Fibroblast of upper back skin (primary cell): ENCODE data around the gene KLHDC4.
"Not testable (repeated sequence)": the region's sequence is repeated elsewhere in the genome, so short reads cannot be mapped to it uniquely, and the experiment has no call there.

Experiments used
- DNase-seq: peaks from one replicate; pipeline ENCODE4 v3.0.0-alpha.2; 2013

The KLHDC4 gene

DNA sequence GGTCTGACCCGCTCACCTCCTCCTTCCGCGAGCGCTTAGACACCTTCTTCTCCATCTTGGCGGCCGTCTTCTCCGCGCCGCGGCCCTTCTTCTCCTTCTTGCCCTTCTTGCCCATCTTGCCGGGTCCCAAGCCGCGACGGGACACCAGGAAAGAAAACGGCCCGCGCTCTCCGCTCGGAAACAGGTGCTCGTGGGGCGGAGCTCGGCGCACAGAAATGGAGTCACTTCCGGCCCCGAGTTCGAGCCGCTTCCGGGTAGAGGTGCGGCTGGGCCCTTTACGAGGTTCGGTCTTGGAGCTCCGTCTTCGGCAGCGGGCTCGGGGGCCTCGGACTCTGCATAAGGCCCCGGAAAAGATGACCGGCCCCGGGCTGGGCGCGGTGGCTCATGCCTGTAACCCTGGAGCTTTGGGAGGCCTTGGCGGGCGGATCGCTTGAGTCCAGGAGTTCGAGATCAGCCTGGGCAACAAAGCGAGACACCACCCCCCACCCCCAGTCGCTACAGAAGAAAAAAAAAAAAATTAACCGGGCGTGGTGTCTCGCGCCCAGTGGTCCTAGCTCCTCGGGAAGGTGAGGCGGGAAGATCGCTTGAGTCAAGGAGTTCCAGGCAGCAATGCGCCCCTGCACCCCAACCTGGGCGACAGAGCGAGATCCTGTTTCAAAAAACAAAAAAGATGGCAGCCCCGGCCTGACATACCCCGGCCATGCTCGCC, at the start of gene KLHDC4:
KLHDC4 (minus strand) TSS at position 211 of the 709 bp plus-strand sequence; CDS start at position 115, 96 bp downstream.
- peak; percentile 82 for DNase-seq

DNA sequence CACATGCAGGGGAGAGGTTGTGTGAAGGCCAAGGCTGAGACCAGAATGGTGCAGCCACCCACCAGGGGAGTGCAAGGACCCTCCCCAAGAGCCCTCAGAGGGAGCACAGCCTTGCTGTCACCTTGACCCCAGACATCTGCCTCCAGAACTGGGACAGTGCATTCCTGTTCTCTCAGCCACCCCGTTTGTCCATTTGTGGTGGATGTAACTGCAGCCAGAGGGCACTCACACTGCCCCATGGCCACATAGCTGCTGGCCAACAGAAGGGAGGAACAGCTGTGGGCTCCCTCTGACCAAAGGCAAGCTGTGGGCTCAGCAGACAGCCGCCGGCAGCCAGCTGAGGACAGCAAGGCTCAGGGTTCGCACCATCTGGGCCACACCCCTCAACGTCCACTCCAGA, 49.8 kb upstream of the KLHDC4 start:
- DNase-seq = no peak

DNA sequence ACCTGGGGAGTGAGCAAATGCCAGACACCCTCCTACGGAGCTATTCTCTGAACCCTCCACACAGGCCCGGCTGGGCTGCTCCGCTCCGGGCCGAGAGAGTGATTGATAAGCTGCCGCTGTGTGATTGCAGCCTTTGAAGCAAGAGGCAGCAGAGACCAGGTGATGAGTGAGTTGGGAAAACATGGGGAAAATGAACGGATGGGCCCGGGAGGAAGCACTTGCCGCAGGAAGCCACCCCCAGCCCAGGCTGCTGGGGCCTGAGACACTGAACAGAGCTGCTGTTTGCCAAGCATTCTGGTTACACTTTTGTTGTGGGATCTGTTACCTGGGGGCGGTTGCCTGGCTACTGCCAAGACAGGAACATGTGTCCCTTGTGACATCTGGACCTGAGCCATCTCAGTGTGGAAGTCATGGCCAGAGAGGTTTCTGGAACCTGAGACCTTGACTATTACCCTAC, 46.4 kb upstream of the KLHDC4 start:
- DNase-seq = no peak

DNA sequence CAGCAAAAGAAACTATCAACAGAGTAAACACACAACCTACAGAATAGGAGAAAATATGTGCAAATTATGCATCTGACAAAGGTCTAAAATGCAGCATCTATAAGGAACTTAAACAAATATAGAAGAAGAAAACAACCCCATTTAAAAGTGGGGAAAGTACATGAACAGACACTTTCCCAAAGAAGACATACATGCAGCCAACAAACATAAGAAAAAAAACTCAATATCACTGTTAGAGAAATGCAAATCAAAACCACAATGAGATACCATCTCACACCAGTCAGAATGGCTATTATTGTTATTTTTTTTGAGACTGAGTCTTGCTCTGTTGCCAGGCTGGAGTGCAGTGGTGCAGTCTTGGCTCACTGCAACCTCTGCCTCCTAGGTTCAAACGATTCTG, 45.7 kb upstream of the KLHDC4 start:
- DNase-seq = not testable (repeated sequence)

DNA sequence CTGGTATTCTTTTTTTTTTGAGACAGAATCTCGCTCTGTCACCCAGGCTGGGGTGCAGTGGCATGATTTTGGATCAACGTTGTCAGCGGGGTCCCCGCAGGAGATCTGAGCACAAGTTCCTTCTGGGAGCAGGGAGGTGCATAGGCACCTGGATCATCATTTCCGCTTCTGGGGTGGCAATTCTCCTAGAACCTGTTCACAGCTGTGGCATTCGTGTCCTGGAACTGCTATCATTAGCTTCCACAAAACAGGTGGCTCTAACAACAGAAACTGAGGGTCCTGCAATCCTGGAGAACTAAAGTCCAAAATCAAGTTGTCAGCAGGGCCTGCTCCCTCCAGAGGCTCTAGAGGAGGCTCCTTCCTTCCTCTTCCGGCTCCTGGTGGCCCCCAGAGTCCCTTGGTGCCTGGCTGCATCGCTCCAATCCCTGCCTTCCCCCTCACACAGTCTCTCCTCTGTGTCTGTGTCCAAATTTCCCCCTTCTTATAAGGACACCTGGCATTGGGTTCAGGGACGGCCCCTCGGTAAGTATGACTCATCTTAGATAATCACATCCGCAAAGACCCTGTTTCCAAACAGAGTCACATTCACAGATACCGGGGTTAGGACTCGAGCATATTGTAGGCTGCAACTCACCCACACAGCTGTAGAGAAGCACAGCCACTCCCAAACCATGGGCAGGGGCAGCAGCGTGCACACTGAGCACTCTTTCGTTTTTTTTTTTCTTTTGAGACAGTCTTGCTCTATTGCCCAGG, 43.5 kb upstream of the KLHDC4 start:
- DNase-seq = no peak

DNA sequence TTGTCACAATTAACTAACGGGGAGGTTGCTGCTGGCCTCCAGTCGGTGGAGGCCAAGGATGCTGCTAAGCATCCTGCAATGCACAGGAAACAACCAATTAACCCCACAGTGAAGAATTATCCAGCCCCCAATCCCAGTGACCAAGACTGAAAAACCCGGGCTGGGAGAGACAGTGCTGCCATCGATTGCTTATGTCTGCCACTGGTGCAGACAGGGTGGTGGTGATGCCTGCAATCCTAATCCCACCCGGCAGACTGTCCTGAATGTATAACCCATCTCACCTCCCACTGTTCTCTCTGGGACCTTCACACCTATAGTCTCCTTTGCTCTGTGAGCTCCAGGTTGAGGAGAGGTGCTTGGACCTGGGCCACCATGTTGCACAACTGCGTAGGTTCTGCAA, 42.3 kb upstream of the KLHDC4 start:
- DNase-seq = no peak

DNA sequence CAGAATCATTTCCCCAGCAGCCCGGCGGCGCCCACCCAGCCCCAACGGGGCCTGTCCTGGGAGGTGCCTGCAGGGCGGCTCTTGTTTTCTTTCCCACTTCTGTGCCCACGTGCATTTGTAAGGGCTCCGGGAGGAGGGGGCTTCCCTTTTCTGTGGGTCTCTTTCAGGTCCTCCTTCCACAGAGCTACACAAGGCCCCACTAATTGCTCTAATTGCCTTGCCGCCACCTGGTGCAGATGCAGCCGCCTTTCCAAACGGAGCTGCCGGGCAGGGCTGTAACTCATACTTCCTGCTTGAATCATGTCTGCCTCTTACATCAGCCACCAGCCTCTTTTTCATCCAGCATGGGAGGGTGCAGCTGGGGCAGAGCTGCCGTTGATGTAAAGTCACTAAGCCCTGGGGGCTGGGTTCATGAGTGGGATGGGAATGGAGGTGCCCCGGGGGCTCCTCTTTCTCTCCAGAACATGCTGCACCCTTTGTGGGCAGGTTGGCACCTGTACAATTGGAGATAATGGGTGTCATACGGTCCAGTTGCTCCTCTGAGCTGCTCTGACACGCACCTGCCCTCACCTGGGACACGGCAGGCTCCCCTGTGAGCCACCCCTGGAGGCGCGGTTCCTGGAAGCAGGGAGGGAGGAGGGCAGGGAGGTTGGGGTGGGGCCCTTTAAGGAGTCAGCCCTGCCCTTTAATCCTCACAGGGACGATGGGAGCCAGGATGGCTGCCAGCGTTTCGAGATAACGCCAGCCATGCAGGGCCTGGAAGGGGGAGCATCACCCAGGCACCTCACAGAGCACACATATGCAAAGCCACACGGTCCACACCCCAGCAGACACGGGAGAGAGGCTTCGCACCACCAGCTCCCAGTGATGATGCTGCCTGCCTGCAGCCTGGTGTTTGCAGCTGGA, 41.1 kb upstream of the KLHDC4 start:
- peak; percentile 97 for DNase-seq

DNA sequence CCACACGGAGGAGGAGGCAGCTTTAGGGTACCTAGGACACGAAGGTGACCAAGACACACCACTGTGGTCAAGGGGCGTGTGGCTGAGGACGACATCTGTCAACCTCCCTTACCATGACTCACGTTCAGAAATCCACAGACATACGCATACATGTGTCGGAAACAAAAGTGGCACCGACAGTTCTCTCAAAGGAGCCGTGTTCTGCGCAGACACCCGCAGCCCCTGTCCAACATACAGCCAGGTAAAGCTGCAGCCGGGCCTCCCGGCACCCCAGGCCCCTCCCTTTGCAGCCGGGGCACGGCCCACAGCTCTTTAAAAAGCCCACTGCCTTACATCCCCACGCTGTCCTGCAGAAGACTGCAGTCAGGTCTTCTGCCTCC, 40.5 kb upstream of the KLHDC4 start:
- peak; percentile 35 for DNase-seq

DNA sequence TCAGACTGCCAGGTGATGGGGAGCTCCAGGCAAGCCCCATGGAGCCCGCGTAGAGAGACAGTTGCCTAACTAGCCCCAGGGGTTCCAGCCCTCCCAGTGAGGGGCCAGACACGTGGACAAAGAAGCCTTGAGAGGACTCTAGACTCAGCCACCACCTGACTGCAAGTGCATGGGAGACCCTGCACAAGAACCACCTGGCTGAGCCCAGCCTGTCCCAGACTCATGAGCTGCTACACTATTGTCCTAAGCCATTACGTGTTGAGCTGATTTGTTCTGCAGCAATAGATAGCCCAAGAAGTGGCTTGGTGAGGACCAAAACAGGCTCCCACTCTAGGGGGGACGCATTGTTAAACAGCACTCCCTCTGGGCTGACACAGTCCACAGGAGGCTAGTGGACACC, 37.6 kb upstream of the KLHDC4 start:
- DNase-seq = no peak

DNA sequence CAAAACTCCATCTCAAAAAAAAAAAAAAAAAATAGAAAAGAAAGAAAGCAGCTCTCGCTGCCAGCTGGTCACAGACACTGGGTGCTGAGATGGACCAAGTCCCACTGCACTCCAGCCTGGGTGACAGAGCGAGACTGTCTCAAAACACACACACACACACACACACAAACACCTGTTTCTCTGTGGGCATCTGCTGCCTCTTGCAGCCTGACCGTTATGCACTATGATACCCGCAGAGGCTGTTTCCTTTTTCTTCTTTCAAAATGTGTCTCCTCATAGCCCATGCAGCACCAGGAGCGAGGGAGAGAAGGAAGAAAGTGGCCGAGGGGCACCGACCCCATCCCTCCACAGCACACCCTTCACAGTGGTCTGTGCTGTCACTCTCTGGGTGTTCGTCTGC, 36.9 kb upstream of the KLHDC4 start:
- DNase-seq = no peak

DNA sequence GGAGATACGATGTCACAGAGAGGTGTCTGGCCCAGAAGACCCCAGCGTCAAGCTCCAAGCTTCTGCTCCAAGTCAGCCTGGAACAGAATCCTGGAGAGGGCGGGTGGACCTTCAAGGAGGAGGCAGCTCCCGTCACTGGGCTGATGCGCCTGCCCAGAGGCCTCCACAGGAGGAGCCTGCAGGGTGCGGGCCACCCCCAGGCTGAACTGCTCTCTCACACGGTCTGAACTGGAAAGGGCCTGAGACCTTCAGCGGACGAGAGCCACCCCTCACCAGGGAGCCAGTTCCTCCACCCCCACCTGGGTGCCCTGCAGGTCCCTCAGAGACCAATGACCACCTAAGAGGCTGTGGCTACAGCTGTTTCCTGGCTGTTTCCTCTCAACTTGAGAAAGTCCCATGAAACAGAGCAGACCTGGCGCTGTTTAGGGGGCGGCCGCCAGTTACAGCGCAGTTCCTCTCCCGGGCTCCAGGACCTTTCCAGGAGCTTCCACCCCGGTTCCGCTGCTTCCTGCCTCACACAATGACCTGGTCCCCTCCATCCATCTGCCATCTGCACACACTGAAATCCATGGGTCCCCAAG, 36.0 kb upstream of the KLHDC4 start:
- DNase-seq = no peak

DNA sequence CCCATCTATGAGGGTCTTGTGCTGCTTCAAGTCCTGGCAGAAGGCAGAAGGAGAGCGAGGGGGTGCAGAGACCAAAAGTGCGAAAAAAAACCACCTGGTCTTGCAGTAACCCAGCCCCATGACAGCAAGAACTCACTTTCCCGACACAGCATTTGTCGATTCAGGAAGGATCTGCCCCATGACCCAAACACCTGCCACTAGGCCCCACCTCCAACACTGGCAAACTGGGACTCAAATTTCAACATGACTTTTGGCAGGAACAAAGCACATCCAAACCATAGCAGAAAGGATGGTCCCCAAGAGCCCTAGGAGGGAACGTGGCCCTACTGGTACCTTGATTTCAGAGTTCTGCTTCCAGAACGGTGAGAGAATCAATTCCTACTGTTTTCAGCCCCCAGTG, 34.7 kb upstream of the KLHDC4 start:
- DNase-seq = no peak

DNA sequence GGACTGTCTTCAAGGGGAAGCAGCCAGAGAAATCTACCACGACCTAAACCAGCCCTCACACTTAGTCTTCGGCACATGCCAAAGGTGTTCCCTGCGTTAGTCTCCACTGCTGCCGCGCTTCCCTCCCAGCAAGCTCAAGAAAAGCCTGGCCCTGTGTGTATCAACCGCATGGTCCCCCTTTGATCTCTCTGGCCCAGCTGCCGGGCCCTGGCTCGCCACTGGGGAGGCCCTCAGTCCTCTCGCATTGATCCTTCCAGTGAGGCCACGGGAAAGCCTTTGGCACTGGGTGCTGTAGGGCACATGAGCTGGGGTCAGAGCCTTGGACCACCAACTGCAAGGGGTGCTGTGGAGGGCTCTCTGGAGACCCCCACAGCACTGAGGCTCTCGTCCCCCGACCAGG, 29.6 kb upstream of the KLHDC4 start:
- DNase-seq = no peak

DNA sequence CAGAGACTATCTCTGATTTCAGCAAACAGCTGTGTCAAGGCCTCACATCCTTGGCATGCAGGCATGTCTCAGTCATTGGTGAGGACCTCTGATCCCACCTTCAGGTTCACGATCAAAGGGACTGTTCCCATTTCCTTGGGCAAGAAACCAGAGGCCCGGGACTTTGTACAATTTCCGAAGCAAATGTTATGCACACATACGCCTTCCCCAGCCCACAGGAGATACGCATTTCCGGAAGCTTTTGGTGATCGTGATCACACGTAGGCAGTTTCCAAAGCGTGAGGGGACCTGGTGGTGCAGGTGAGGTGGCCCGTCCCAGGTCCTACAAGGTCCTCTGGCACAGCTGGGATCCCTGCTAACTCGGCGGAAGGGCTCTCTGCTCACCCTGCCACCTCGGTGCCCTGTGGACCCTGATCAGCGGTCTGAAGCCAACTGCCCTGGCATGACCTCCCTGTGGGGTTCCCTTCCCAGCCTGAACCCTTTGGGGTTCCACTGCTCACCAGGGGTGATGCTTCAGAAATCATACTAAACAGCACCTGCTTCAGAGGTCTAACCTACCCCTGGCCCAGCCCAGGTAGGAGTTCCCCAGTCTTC, 28.8 kb upstream of the KLHDC4 start:
- no peak for DNase-seq

DNA sequence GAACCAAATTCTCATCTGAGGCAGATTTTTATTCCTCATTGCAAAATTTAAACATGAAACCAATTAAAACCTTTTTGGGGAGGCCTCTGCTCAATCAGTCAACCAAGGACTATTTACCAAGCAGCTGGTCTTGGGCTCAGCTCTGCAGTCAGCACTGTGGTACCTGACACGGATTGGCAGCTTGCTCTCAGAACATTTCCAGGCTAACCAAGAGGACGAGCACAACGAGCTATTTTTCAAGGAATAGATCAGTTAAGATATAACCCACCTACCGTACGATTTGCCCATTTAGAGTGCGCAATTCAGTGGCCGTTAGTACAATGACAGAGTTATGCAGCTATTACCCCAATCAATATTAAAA, 26.4 kb upstream of the KLHDC4 start:
- DNase-seq = no peak

DNA sequence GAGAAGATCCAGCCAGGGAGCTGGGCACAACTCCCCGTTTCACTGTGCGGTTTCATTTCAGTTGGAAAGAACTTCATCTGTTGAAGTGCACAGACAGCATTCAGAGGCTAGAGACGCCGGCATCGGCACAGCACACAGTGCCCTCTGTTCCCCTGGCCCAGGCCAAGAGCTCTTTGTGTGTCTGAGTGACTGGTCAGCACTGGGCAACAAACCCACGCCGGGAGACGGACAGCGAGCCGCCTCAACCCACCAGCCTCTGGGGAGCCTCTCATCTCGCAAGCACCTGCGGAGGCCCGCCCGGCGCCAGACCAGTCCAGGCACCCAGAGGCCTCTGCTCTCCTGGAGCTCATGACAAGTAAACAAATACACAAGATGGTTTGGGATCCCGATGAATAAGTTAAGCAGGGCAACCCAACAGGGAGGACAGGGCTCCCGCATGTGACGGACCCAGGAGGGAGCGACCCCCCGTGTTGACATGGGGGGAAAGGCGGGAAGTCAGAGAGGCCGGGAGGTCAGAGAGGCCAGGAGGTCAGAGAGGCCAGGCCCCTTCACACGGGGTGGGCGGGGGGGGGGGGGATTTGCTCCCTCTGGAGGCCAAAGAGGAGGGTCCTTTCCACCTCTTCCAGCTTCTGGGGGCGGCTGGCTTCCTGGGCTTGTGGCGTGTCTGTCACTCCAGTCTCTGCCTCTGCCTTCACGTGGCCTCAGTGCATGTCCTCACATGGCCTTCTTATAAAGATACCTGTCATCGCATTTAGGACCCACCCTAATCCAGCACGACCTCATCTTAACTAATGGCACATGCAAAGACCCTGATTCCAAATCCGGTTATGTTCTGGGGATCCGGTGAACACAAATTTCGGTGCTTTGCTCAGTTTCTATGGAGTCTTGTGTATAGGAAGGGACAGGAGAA, 25.8 kb upstream of the KLHDC4 start:
- DNase-seq = no peak

DNA sequence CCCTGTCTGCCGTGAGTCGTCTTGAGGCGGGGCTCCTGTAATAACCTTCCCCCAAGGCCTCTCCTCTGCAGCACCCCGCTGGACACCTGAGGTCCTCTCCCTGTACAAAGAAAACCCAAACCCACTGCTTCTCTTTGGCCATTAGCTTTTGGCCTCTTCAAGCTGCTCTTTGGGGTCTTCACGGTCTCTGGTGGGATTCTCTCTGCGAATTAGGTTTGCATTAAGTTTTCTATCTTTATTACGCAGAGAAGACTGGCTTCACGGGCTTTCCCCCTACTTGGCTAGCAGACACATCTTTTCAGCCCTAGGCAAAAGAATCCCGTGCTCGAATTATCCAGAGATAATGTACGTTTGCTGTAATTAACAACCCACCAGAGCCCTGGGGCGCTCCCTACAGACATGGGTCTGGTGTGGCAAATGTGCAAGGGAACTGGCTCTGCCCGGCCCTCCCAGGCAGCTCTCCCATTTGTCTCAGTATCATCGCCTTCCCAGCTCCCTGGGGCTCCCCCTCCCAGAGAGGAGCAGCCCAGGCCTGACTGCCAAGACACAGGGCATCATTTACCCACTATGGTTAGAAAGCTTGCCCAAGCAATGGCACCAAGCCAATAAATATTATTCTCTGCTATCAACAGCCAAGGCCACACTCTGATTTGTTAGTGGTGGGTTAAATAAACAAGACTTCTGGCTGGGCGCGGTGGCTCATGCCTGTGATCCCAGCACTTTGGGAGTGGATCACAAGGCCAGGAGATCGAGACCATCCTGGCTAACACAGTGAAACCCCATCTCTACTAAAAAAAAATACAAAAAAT, 24.7 kb upstream of the KLHDC4 start:
- no peak for DNase-seq

DNA sequence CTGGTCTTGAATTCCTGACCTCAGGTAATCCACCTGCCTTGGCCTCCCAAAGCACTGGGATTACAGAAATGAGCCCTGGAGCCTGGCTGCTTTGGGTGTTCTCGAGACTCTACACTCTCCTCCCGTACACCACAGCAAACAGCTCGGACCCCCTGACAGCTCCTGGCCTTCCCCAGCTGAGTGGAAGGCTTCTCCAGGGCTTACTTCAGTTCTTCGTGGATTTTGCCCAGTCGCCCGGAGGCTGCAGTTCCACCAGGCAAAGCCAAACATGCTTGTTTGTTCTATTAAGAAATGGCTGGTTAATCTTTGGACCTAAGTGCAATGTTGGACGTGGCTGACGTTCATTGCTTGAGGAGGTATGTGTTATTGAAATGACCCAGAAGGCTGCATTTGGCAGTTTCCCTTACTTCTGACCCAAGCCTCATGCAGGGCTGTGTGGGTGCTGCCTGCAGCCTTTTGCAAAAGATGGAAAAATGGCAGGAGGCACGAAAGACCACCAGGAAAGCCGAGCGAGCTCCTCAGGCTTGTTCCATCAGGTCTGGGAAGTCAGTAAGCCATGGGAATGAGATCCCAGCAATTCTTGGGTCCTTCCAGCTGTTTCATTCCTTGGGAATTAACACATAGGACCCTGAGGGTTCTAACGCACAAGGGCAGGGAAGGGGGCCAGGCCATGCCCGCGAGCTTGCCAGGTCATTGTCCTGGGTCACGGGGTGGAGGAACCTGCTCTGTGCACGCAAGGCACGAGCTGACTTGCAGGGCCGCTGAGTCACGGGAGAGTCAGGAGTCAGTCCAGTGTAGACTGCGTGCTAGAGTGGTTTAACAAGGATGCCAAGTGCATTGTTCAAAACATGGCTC, 23.9 kb upstream of the KLHDC4 start:
- peak; percentile 70 for DNase-seq

DNA sequence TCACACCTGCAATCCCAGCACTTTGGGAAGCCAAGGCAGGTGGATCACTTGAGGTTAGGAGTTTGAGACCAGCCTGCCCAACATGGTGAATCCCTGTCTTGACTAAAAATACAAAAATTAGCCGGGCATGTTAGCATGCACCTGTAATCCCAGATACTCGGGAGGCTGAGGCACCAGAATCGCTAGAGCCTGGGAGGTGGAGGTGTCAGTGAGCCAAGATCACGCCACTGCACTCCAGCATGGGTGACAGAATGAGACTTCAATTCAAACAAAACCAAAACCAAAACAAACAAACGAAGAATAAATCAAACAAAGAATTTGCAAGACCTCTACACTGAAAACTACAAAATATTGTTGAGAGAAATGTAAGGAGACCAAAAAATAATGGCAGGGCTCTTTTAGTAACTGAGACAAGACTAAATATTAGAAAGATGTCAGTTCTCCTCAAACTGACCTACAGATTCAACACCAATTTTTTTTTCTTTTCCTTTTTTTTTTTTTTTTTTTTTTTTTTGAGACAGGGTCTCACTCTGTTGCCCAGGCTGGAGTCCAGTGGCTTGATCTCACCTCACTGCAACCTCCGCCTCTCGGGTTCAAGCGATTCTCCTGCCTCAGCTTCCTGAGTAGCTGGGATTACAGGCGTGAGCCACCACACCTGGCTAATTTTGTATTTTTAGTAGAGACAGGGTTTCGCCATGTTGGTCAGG, 23.1 kb upstream of the KLHDC4 start:
- not testable (repeated sequence) for DNase-seq
